ENCODE measurements around the gene HMBS.
A peak's percentile ranks its signal among the peaks of the same experiment; 100 is the strongest.
"Not testable (repeated sequence)": the region's sequence is repeated elsewhere in the genome, so short reads cannot be mapped to it uniquely, and the experiment has no call there.

HMBS gene

DNA sequence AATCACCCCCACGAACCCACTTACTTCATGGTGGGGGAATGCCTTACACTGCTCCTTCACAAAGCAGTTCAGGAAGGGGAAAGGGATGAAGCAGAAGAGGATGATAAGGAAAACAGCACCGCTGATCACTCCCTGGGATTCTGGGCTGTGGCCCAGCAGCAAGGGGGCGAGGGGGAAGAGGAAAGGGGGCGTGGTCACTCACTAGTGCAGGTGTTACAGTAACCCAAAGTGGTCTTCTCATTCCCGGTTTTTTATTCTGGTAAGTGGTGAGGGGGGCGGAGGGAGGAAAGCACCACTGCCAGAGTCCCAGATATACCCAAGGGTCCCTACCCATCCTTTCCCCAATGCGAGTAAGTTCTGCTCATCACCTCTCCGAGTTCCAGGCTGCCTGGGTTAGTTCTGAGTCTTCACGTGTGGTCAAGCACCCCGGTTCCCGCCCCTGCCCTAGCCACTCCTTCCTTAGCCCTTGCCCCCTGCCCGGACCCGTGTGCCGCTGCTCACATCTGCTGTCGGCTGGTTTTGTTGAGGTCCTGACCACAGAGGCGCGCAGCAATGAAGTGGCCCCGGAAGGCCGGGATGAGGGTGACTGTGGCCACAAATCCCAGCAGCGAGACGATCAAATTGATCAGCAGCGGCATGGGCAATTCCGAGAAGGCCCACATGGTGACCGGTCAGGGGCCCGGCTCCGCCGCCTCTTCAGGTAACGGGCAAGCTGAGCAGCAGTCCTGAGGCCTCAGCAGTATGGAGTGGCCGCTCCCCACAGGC is 16.5 kb downstream of the HMBS start:
- intact Hi-C loops (cut with DNase I; ENCODE audit: low total_unique reads): loop anchor here (10.0 kb wide), 1 partner anchor 224 kb away; no protein-coding TSS in a partner anchor
- DNase-seq: no peak
- peaks cover 9 to 30% (median 20%) of the 10 kb centered on the region in 4 donors for H3K4me1 ChIP-seq
- H3K4me3 ChIP-seq: peak overlapping the region; percentile 63 to 93
- peaks cover 6 to 23% (median 21%) of the 10 kb centered on the region in 3 donors for H3K36me3 ChIP-seq
- TF ChIP-seq, protein P1, sequence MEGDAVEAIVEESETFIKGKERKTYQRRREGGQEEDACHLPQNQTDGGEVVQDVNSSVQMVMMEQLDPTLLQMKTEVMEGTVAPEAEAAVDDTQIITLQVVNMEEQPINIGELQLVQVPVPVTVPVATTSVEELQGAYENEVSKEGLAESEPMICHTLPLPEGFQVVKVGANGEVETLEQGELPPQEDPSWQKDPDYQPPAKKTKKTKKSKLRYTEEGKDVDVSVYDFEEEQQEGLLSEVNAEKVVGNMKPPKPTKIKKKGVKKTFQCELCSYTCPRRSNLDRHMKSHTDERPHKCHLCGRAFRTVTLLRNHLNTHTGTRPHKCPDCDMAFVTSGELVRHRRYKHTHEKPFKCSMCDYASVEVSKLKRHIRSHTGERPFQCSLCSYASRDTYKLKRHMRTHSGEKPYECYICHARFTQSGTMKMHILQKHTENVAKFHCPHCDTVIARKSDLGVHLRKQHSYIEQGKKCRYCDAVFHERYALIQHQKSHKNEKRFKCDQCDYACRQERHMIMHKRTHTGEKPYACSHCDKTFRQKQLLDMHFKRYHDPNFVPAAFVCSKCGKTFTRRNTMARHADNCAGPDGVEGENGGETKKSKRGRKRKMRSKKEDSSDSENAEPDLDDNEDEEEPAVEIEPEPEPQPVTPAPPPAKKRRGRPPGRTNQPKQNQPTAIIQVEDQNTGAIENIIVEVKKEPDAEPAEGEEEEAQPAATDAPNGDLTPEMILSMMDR (IDR thresholded peaks at IDR 0.05): no peak
- H3K27ac ChIP-seq: peak overlapping the region; percentile 83 to 93
- H3K27me3 ChIP-seq: no peaks in the 10 kb centered on the region
- H3K9me3 ChIP-seq: no peaks in the 10 kb centered on the region

DNA sequence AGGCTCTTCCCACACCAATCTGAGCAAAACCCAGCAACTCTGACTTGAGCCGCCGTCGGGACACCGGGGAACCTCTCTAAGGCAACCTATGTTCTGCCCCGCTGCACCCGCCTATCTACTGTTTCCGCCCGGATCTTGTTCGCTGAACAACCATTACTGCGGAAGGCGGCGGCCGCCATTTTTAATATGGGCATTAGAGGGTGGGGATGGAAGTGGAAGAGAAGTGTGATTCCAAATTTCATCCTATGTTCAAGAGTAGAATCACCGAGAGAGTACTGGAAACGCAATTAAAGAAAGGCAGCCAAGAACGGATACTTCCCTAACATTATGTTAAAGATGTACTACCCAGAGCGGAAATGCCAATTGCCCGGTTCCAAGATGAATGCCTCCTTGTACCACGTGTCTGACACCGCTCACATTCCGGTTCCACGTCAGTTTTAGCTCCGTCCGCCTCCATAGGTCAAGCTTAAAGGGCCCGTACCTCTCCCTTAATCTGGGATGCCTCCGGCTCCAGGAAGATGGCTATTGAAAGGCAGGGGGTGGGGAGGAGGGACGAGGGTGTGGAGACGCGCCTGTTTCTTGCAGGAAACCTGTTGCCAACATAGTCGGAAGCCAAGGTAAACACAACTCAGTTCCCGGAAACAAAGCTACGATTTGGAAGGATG is 17.2 kb downstream of the HMBS start, which contains the start of gene DPAGT1:
Gene DPAGT1, minus strand, starts transcription at position 95 of the 665 bp plus-strand sequence. CDS start 198 bp downstream, outside the sequence.
- Histone ChIP-seq H3K9me3 (no peaks in the 10 kb centered on the region), H3K27ac (peak within 1 kb of the TSS; percentile 83 to 93), H3K36me3 (peaks cover 3 to 16% (median 14%) of the 10 kb centered on the region in 3 donors), H3K4me3 (peak within 1 kb of the TSS; percentile 63 to 93), H3K27me3 (no peaks in the 10 kb centered on the region), H3K4me1 (peaks cover 9 to 37% (median 24%) of the 10 kb centered on the region in 4 donors)
- intact Hi-C loops (cut with DNase I; ENCODE audit: low total_unique reads): loop anchor here (10.0 kb wide), 1 partner anchor 223 kb away; no protein-coding TSS in a partner anchor
- peak; percentile 95 to 96 for DNase-seq
- TF ChIP-seq, protein P1 (IDR thresholded peaks at IDR 0.05): no peak

DNA sequence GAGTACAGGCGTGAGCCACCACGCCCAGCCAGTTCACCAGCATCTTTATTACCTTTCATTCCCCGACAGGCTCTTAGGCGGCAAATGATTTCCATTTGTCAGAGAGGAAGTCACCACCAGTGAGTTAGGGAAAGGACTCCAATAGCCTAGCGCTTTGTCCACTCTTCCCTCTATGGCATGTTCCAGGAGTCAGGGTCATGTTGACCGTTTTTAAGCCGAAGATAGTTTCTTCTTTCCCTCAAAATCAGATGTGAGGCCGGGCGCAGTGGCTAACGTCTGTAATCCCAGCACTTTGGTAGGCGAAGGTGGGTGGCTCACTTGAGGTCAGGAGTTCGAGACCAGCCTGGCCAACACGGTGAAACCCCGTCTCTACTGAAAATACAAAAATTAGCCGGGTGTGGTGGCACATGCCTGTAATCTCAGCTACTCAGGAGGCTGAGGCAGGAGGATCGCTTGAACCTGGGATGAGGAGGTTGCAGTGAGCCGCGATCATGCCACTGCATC is 18.5 kb downstream of the HMBS start:
- Histone ChIP-seq H3K4me3 (peak overlapping the region; percentile 63 to 93), H3K27ac (peak overlapping the region; percentile 83 to 93), H3K4me1 (peaks cover 9 to 41% (median 27%) of the 10 kb centered on the region in 4 donors)
- H3K36me3 ChIP-seq, H3K9me3 ChIP-seq, DNase-seq, H3K27me3 ChIP-seq: not testable (repeated sequence)
- intact Hi-C loops (cut with DNase I; ENCODE audit: low total_unique reads): loop anchor here (10.0 kb wide), 1 partner anchor 222 kb away; no protein-coding TSS in a partner anchor

DNA sequence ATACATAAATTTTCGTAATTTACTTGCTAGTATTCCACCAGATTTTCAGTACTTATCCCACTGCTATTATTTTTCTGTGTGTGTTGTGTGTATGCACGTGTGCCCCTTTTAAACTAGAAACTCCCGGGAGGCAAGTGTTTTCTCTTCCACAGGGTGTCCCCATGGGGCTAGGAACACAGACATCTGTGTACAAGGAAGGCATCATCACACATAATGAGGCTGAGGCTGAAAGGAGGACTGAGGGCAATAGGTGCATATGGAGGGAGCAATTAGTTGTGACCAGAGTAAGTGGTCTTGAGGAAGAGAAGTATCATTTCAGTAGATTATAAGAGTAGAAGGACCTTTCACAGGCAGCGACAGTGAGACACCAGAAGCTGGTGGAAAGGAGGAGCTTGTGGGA is 19.1 kb downstream of the HMBS start:
- intact Hi-C loops (cut with DNase I; ENCODE audit: low total_unique reads): loop anchor here (10.0 kb wide), 1 partner anchor 221 kb away; no protein-coding TSS in a partner anchor
- H3K27ac ChIP-seq: peak overlapping the region in 1 of 2 donors; percentile 83
- H3K27me3 ChIP-seq: no peaks in the 10 kb centered on the region
- H3K4me3 ChIP-seq: no peak overlapping the region
- DNase-seq: no peak
- no peaks in the 10 kb centered on the region for H3K36me3 ChIP-seq
- peaks cover 9 to 47% (median 32%) of the 10 kb centered on the region in 4 donors for H3K4me1 ChIP-seq
- TF ChIP-seq, protein P1 (IDR thresholded peaks at IDR 0.05): no peak
- no peaks in the 10 kb centered on the region for H3K9me3 ChIP-seq

DNA sequence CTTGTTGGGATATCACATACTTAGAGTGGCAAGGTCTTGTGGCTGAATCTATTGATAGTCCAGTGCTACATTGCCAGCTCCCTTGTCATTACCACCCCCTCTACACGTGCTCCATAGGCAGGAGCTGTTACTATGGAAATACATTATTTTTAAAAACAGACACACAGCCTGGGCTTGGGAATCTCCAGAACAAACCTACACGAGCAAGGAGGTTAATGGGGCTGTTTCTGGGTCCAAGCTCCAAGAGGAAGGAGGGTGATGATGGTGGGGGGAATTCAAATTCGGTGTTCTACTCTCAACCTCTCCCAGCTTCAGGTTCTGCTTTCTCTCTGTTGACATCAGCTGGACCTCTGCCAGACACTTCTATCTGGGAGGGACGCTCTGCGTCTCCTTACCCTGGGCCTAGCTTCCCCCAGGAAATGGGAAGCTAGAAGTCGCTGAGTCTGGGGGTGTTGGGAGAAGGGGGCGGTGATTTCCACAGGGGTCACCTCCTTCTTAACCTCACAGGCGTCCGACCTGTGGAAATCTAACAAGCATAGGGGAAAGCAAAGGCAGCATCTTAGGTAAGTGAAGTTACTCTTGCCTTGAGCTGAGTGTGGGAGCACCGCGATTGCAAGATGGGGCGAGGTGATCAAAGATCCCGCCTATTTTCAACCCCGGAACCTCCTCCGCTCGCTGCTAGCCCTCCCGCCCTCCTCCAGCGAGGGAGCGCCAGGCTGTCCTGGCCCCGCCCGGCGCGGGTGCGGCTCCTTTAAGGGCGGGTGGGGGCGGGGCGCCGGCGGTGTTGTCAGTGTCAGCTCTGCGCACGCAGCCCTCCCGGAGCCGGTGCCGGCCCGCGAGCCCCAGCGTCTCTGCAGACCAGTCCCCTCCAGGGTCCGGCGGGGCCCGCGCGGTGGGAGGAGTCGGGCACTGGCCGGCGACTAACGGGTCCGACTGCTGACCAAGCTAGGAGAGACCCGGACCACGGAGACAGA is 22.2 kb downstream of the HMBS start, which contains the start of gene C2CD2L:
Gene C2CD2L, plus strand, starts transcription at position 781 of the 974 bp plus-strand sequence. CDS start 398 bp downstream, outside the sequence.
- Histone ChIP-seq H3K9me3 (no peaks in the 10 kb centered on the region), H3K36me3 (peaks cover 6 to 15% (median 14%) of the 10 kb centered on the region in 3 donors), H3K27me3 (no peaks in the 10 kb centered on the region), H3K4me1 (peaks cover 0 to 43% (median 23%) of the 10 kb centered on the region in 4 donors), H3K4me3 (peak within 1 kb of the TSS; percentile 77 to 95), H3K27ac (peak within 1 kb of the TSS; percentile 70 to 88)
- intact Hi-C loops (cut with DNase I; ENCODE audit: low total_unique reads): loop anchor here (10.0 kb wide), 1 partner anchor 218 kb away; no protein-coding TSS in a partner anchor
- TF ChIP-seq, protein P1 (IDR thresholded peaks at IDR 0.05): no peak
- DNase-seq: peak; percentile 92 to 96
